CD14-positive monocyte (primary cell): Measurements from ENCODE around the gene CAMTA1. TPM values are rescaled to one million over a fixed set of nuclear protein-coding genes. Genes with fewer than 3 reads are reported as not detected.

Experiments
- DNase-seq, 3 donors: peaks; one replicate each; pipeline ENCODE4 v3.0.0-alpha.2; 2011 to 2022
- H2AFZ ChIP-seq: 2 replicates; pipeline ENCODE4 v1.6.0; 2012; ENCODE audit warnings: mild to moderate bottlenecking, low read depth, low read length, inconsistent platforms; ENCODE audit not compliant: insufficient read depth, poor library complexity, severe bottlenecking
- H3K27ac ChIP-seq, 2 donors: 1 replicate in 1 of 2; 2 replicates in 1 of 2; pipeline ENCODE4 v1.5.1; 2012 to 2013; ENCODE audit warnings: low read length in 2 of 2, control low read depth in 1 of 2, inconsistent platforms in 1 of 2, low read depth in 1 of 2, mild to moderate bottlenecking in 1 of 2
- H3K27me3 ChIP-seq, 2 donors: one replicate each; pipeline versions ENCODE4 v1.6.0 to v1.6.1; 2011 to 2013; ENCODE audit warnings: low read length in 2 of 2; ENCODE audit not compliant: control insufficient read depth in 2 of 2, insufficient read depth in 2 of 2
- H3K36me3 ChIP-seq, 2 donors: replicated peaks in 1 of 2; 1 replicate in 1 of 2; 2 replicates in 1 of 2; pipeline versions ENCODE4 v1.5.1 to v1.6.1; 2012 to 2013; ENCODE audit warnings: low read length in 2 of 2, control low read depth in 1 of 2, inconsistent platforms in 1 of 2, mild to moderate bottlenecking in 1 of 2; ENCODE audit not compliant: insufficient read depth in 2 of 2, control insufficient read depth in 1 of 2
- H3K4me1 ChIP-seq, 2 donors: 1 replicate in 1 of 2; 2 replicates in 1 of 2; pipeline versions ENCODE4 v1.5.1 to v1.6.1; 2012 to 2013; ENCODE audit warnings: low read length in 2 of 2, control low read depth in 1 of 2, inconsistent platforms in 1 of 2, mild to moderate bottlenecking in 1 of 2, moderate library complexity in 1 of 2; ENCODE audit not compliant: insufficient read depth in 2 of 2, control insufficient read depth in 1 of 2
- H3K4me2 ChIP-seq: replicated peaks from 2 replicates; pipeline ENCODE3; 2012; ENCODE audit warnings: low read length, moderate library complexity, mild to moderate bottlenecking; ENCODE audit not compliant: poor library complexity, severe bottlenecking; ENCODE audit errors: extremely low read depth
- H3K4me3 ChIP-seq, 3 experiments: fragments of 200-600 bp in 1 of 3; sonication (generic) in 1 of 3; replicated peaks in 1 of 3; 1 replicate in 2 of 3; 2 replicates in 1 of 3; pipeline ENCODE4 v1.5.1; 2011 to 2013; ENCODE audit warnings: low read length in 3 of 3, mild to moderate bottlenecking in 3 of 3, control low read depth in 2 of 3, low read depth in 2 of 3, inconsistent platforms in 1 of 3, moderate library complexity in 1 of 3
- H3K79me2 ChIP-seq: 2 replicates; pipeline ENCODE4 v1.6.0; 2012; ENCODE audit warnings: mild to moderate bottlenecking, control low read depth, inconsistent platforms, low read length, moderate library complexity; ENCODE audit not compliant: insufficient read depth
- H3K9ac ChIP-seq: 2 replicates; pipeline ENCODE4 v1.6.0; 2017; ENCODE audit warnings: low read length, mild to moderate bottlenecking; ENCODE audit not compliant: insufficient read depth, poor library complexity, severe bottlenecking
- H3K9me3 ChIP-seq, 2 donors: replicated peaks in 1 of 2; 1 replicate in 1 of 2; 2 replicates in 1 of 2; pipeline versions ENCODE4 v1.5.1 to v1.6.1; 2012 to 2013; ENCODE audit warnings: low read length in 2 of 2, control low read depth in 1 of 2; ENCODE audit not compliant: control insufficient read depth in 1 of 2, insufficient read depth in 1 of 2
- H4K20me1 ChIP-seq: 2 replicates; pipeline ENCODE4 v1.6.0; 2012; ENCODE audit warnings: mild to moderate bottlenecking, low read length, control low read depth, moderate library complexity; ENCODE audit not compliant: insufficient read depth
- H3K27ac Mint-ChIP-seq, 7 donors: one replicate each; pipeline ENCODE4 v1.8.0; 2020; ENCODE audit warnings: mild to moderate bottlenecking in 7 of 7, mixed read lengths in 7 of 7, moderate library complexity in 6 of 7, inconsistent platforms in 2 of 7
- H3K27me3 Mint-ChIP-seq, 3 donors: one replicate each; pipeline ENCODE4 v1.8.0; 2021 to 2022; ENCODE audit warnings: low read depth in 3 of 3, mild to moderate bottlenecking in 3 of 3, mixed read lengths in 3 of 3, moderate library complexity in 3 of 3, inconsistent platforms in 1 of 3
- H3K36me3 Mint-ChIP-seq, 2 donors: one replicate each; pipeline ENCODE4 v1.8.0; 2020; ENCODE audit warnings: mixed read lengths in 2 of 2, inconsistent platforms in 1 of 2, mild to moderate bottlenecking in 1 of 2
- H3K4me1 Mint-ChIP-seq: one replicate; pipeline ENCODE4 v1.8.0; 2020; ENCODE audit warnings: mild to moderate bottlenecking, mixed read lengths
- H3K4me3 Mint-ChIP-seq, 2 donors: one replicate each; pipeline ENCODE4 v1.8.0; 2020; ENCODE audit warnings: mild to moderate bottlenecking in 2 of 2, mixed read lengths in 2 of 2, moderate library complexity in 1 of 2
- H3K9me3 Mint-ChIP-seq, 7 donors: one replicate each; pipeline ENCODE4 v1.8.0; 2020 to 2022; ENCODE audit warnings: mixed read lengths in 7 of 7, mild to moderate bottlenecking in 6 of 7, moderate library complexity in 6 of 7, inconsistent platforms in 2 of 7
- CTCF ChIP-seq: fragments of 200-600 bp; IDR thresholded peaks from one replicate; pipeline ENCODE4 v1.8.0; 2022; ENCODE audit warnings: antibody characterized with exemption, mild to moderate bottlenecking
- WGBS: methylation state at CpG from one replicate; pipeline ENCODE4 v1.1.5; 2013; ENCODE audit warnings: missing lambda C conversion rate; ENCODE audit not compliant: insufficient coverage; 5-methylcytosine and 5-hydroxymethylcytosine counted together
- intact Hi-C, 2 donors: fragments of 100-400 bp; cut with micrococcal nuclease; formaldehyde crosslinking; loops; one replicate each; pipeline versions ENCODE4 v1.15.0 to v1.15.1; 2023
- polyA plus RNA-seq, 3 donors: library from polyadenylated mRNA; depleted of rRNA in 1 of 3; unstranded in 2 of 3; stranded (reverse) in 1 of 3; fragments of 300-500 nt in 2 of 3; fragments of >200 nt in 1 of 3; fragmentation: Illumina TruSeq in 2 of 3; gene quantifications; 1 replicate in 2 of 3; 2 replicates in 1 of 3; pipeline ENCODE4 v1.2.3, GENCODE V29; 2012 to 2021

The CAMTA1 gene
- polyA plus RNA-seq, 3 donors = 52.0 to 89.6 (median 78.3) TPM

GRCh38 chr1:7628273-7628672, 843.0 kb downstream of the CAMTA1 start:
- no peak for TF ChIP-seq CTCF
- Histone ChIP-seq H3K27ac (no peak overlapping the region), H3K36me3 (no peaks in the 10 kb centered on the region), H2AFZ (no peak overlapping the region), H3K9me3 (no peaks in the 10 kb centered on the region), H3K27me3 (peaks cover 0 to 6% of the 10 kb centered on the region in 2 donors), H3K4me2 (no peak overlapping the region), H3K4me1 (no peaks in the 10 kb centered on the region), H3K4me3 (no peak overlapping the region), H3K79me2 (no peaks in the 10 kb centered on the region), H3K9ac (no peak overlapping the region), H4K20me1 (no peaks in the 10 kb centered on the region)
- peaks cover 5 to 28% (median 23%) of the 10 kb centered on the region in 3 donors for H3K27me3 Mint-ChIP-seq
- DNase-seq = no peak
- no peaks in the 10 kb centered on the region for H3K4me1 Mint-ChIP-seq
- no peaks in the 10 kb centered on the region for H3K9me3 Mint-ChIP-seq
- no peak overlapping the region for H3K4me3 Mint-ChIP-seq
- intact Hi-C loops = no loop called here
- H3K27ac Mint-ChIP-seq = no peak overlapping the region
- WGBS = 87% methylated on average over 4 of the region's 4 CpGs
- no peaks in the 10 kb centered on the region for H3K36me3 Mint-ChIP-seq

GRCh38 chr1:7629011-7629410, 843.8 kb downstream of the CAMTA1 start:
- H3K4me3 Mint-ChIP-seq = no peak overlapping the region
- H2AFZ ChIP-seq = no peak overlapping the region
- H3K27me3 Mint-ChIP-seq = peaks cover 7 to 26% (median 23%) of the 10 kb centered on the region in 3 donors
- H3K27ac ChIP-seq = no peak overlapping the region
- intact Hi-C loops = no loop called here
- 90% methylated on average over 6 of the region's 8 CpGs for WGBS
- no peak overlapping the region for H3K27ac Mint-ChIP-seq
- DNase-seq = no peak
- H3K4me1 ChIP-seq = no peaks in the 10 kb centered on the region
- H4K20me1 ChIP-seq = no peaks in the 10 kb centered on the region
- no peaks in the 10 kb centered on the region for H3K79me2 ChIP-seq
- no peak overlapping the region for H3K4me2 ChIP-seq
- no peak overlapping the region for H3K9ac ChIP-seq
- no peaks in the 10 kb centered on the region for H3K36me3 Mint-ChIP-seq
- no peak overlapping the region for H3K4me3 ChIP-seq
- H3K4me1 Mint-ChIP-seq = no peaks in the 10 kb centered on the region
- peaks cover 0 to 6% of the 10 kb centered on the region in 2 donors for H3K27me3 ChIP-seq
- no peaks in the 10 kb centered on the region for H3K9me3 ChIP-seq
- H3K36me3 ChIP-seq = no peaks in the 10 kb centered on the region
- no peaks in the 10 kb centered on the region for H3K9me3 Mint-ChIP-seq
- no peak for TF ChIP-seq CTCF
